GM12875 (cell line): ENCODE results near the gene KRT222.
A peak's percentile ranks its signal among the peaks of the same experiment; 100 is the strongest.

Source experiments
- H3K4me3 ChIP-seq: one replicate; pipeline ENCODE4 v1.5.1; 2011; ENCODE audit warnings: low read depth, low read length, control low read depth
- TF ChIP-seq, protein P1 (sequence below): IDR thresholded peaks from 2 replicates; pipeline ENCODE4 v1.5.1; 2011; ENCODE audit warnings: low read depth, mild to moderate bottlenecking, control low read depth, inconsistent platforms, low read length, moderate library complexity, borderline replicate concordance; ENCODE audit not compliant: insufficient read depth

The KRT222 gene

DNA sequence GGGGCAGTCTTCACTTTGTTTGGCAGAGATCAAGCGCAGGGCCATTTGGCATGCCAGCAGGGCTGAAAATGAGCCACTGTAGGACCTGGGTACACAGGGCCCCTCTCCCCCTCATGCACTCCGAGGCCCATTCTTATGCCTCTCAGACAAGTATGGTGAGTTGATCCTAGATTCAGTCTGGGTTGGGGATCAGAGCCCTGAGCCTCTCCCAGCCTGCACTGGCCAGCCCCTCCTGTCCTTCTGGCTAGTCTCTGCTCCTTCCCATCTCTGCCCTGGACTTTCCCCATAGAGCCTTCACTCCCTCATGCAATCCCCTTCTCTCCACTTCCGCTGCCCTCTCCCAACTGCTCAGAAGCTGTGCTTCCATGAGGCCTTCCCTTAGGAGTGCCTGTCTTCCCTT lies 48.4 kb downstream of the KRT222 start:
- no peak overlapping the region for H3K4me3 ChIP-seq
- TF ChIP-seq, protein P1, sequence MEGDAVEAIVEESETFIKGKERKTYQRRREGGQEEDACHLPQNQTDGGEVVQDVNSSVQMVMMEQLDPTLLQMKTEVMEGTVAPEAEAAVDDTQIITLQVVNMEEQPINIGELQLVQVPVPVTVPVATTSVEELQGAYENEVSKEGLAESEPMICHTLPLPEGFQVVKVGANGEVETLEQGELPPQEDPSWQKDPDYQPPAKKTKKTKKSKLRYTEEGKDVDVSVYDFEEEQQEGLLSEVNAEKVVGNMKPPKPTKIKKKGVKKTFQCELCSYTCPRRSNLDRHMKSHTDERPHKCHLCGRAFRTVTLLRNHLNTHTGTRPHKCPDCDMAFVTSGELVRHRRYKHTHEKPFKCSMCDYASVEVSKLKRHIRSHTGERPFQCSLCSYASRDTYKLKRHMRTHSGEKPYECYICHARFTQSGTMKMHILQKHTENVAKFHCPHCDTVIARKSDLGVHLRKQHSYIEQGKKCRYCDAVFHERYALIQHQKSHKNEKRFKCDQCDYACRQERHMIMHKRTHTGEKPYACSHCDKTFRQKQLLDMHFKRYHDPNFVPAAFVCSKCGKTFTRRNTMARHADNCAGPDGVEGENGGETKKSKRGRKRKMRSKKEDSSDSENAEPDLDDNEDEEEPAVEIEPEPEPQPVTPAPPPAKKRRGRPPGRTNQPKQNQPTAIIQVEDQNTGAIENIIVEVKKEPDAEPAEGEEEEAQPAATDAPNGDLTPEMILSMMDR: no peak

DNA sequence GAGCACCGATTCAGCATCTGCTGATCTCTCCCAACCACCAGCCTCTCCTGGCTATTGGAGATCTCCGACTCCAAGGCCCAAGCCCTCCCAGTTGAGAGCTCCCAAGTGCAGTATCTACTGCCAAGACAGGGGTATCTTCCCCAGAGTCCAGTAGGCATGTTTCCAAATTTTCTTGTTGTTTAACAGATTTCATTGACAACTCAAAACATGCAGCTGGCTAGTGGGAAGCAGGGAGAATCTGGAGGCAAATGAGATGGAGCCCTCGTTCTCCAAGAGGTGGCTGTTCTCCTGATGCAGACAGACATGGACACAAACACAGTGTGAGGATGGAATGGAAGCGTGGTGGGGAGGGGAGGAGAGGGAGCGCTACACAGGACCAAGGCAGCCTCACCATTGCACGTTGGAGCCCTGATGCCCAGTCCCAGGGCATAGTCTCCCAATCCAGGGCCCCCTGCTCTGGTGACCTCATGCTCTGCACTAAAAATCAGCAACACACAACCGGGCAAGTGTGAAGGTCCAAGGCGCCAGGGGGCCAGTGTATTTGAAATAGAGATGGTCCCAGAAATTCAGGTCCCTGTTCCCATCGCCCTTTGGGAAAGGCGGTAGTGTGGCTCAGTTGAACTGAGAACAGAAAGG lies 49.0 kb downstream of the KRT222 start:
- H3K4me3 ChIP-seq: no peak overlapping the region
- TF ChIP-seq, protein P1: no peak

DNA sequence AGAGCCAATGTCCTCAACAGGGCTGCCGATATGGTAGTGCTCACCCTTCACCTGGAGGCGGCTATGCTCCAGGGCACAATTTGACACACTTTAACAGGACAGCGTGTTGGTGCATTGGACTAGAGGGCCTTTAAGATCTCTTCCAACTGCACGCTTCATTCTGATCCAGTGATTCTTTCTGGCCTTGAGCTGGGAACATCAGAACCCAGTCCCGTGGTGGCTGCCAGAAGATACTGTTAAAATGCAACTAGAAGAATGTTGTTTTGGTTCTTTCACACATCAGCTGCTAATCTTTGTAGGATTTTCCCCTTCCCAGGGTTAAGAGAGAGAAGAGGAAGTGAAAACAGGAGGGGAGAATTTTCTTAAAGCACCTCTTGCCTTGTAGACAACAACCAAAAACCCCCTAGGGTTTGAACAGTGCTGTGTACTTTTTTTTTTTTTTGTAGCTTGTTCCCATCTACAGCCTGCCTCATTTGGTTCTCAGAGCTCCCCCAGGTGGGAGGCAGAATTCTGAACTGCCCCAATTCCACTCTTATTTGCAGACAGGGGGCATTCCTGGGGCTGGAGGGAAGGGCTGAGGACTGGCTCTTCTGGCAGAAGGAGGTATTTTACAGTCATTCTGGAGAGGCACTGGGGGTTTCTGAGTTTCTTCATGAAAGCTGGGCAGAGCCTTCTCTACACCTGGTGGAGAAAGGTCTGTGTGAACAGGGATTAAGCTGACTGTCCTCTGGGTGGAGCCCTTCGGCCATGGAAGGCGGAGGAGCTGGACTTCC lies 49.7 kb downstream of the KRT222 start:
- TF ChIP-seq, protein P1: peak; percentile 44
- H3K4me3 ChIP-seq: no peak overlapping the region

DNA sequence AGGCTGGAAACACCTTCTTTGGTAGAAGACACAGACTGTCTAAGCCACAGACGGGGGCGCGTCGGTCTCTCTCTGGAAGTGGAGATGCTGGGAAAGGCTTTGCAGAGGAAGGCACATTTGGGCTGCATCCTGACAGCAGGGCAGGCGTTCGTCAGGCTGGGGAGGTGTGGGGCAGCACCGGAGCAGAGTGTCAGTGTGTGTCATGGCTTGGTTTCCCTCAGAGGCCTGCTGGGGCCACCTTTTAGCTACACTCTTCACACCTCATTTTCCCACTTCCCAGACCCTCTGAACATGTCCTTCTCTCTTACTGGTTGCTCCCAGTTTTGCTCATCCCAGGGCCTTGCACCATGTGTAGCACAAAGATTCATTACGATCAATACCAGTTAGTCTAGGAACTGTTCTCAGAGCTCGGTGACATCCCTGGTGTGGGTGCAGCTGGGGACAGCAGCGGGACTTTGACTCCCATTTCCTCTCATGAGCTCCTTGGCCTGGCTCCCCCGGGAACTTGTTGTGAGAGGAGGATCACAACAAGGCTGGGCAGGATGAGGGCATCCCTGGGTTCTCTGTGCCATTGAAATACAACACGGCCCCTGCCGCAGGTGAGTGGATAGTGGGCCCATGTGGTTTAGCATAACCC lies 50.4 kb downstream of the KRT222 start:
- H3K4me3 ChIP-seq: no peak overlapping the region
- TF ChIP-seq, protein P1: no peak

DNA sequence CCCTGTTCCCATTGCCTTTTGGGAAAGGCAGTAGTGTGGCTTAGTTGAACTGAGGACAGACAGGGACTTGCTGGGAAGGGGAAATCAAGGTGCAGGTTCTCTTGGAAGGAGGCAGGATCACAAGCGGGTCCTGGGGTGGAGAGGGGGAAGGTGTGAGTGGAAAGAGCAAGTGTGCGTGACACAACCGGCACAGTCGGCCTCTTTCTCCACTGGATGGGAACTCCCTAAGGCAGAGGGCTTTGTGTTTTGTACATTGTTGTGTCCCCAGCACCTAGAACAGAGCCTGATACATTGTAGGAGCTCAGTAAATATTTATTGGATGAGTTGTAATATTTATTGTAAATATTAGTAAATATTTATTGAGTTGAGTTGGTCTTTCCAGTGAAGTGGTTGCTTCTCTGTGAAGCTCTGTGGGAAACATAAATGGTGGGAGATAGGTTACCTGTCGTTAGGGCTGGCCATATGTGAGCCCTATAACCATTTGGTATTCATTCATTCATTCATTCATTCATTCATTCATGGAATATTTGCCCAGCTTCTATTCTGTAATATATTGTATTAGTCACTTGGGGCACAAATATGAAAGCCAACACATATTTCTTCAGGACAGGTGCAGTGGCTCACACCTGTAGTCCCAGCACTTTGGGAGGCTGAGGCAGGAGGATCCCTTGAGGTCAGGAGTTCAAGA lies 51.4 kb downstream of the KRT222 start:
- TF ChIP-seq, protein P1: no peak
- H3K4me3 ChIP-seq: no peak overlapping the region

DNA sequence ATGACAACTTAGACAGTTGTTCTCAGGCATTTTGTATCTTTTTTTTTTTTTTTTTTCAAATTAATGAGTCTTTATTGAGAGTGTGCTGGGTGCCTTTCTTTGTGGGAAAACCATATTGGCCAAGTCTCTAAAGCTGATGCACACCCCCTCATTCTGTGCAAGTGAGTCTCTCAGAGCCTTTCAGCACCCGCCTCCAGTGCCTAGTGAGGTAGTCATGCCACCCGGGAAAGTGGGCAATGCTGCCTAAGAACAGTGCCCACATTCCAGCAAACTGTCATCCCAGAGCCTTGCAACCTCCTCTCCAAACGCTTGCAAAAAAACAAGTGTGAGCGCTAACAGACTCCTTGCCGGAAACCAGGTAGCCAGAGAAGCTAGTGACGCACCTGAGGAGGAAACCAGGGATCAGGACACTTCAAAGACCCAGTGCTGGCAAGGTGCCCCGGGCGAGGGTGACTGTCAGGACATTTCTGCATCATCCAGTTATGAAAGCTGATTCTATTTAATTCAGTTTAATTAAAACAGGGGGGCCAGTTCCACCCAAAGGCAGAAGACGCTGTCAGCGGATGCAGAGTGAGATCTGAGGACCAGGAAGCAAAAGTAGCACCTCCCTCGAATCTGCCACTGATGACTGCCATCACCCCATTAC lies 52.3 kb downstream of the KRT222 start:
- TF ChIP-seq, protein P1: no peak

More for the DNA sequence above, 52.3 kb downstream of the KRT222 start:
- H3K4me3 ChIP-seq: no peak overlapping the region
